HUES64 (cell line): ENCODE results near the gene ELMO1.

Experiments
- H3K27ac ChIP-seq: 2 replicates; pipeline ENCODE4 v1.7.0; 2013; ENCODE audit warnings: low read depth, low read length, inconsistent platforms
- H3K27me3 ChIP-seq: 2 replicates; pipeline ENCODE4 v1.6.1; 2013; ENCODE audit warnings: mild to moderate bottlenecking, low read length; ENCODE audit not compliant: insufficient read depth
- H3K36me3 ChIP-seq: 2 replicates; pipeline ENCODE4 v1.6.1; 2013; ENCODE audit warnings: mild to moderate bottlenecking, low read length; ENCODE audit not compliant: insufficient read depth
- H3K4me1 ChIP-seq: 2 replicates; pipeline ENCODE4 v1.6.1; 2013; ENCODE audit warnings: mild to moderate bottlenecking, low read length, moderate library complexity; ENCODE audit not compliant: insufficient read depth
- H3K4me3 ChIP-seq: 2 replicates; pipeline ENCODE4 v1.5.1; 2013; ENCODE audit warnings: mild to moderate bottlenecking, low read length, moderate library complexity
- H3K9ac ChIP-seq: 2 replicates; pipeline ENCODE4 v1.6.1; 2013; ENCODE audit warnings: mild to moderate bottlenecking, low read depth, low read length
- H3K9me3 ChIP-seq: 2 replicates; pipeline ENCODE4 v1.6.1; 2013; ENCODE audit warnings: low read depth, low read length; ENCODE audit not compliant: insufficient read depth
- WGBS: fragments of 150-250, 120-280 bp; methylation state at CpG from one replicate; pipeline ENCODE4 v1.1.7; 2013; ENCODE audit warnings: missing lambda C conversion rate; 5-methylcytosine and 5-hydroxymethylcytosine counted together

ELMO1 gene

GRCh38 chr7:37116093-37116701, 332.5 kb downstream of the ELMO1 start:
- Histone ChIP-seq H3K36me3 (no peaks in the 10 kb centered on the region), H3K9ac (no peak overlapping the region)
- 94% methylated on average over 1 of the region's 1 CpG for WGBS

GRCh38 chr7:37113661-37114355, 334.9 kb downstream of the ELMO1 start:
- Histone ChIP-seq H3K9me3 (no peaks in the 10 kb centered on the region), H3K4me1 (peaks cover 19% of the 10 kb centered on the region), H3K36me3 (no peaks in the 10 kb centered on the region), H3K4me3 (no peak overlapping the region), H3K27ac (no peak overlapping the region), H3K27me3 (no peaks in the 10 kb centered on the region), H3K9ac (no peak overlapping the region)
- 88% methylated on average over 6 of the region's 6 CpGs for WGBS

More at GRCh38 chr7:37116093-37116701, 332.5 kb downstream of the ELMO1 start:
- H3K4me3 ChIP-seq = no peak overlapping the region
- H3K27ac ChIP-seq = no peak overlapping the region
- H3K27me3 ChIP-seq = no peaks in the 10 kb centered on the region
- H3K9me3 ChIP-seq = peaks cover 3% of the 10 kb centered on the region; the same call in 1 of the 2 replicates
- peaks cover 19% of the 10 kb centered on the region for H3K4me1 ChIP-seq

DNA sequence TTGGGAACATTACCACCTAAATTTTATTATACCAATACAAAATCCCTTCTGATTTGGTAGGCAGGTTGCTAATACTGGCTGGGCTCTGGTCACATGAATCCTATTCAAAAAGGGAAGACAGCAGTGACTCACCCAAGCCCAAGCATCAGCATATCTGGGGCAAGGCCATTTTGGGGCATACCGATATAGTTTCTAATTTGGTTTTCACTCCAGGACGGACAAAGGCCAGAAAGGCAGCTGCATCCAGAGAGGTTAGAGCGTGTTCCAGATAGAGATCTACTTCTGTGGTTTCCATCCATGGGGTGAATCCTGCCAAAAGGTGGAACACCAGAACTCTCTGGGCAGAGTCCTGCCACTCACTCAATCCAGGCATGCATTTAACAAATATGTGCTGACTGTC, 335.8 kb downstream of the ELMO1 start:
- H3K9me3 ChIP-seq = no peaks in the 10 kb centered on the region
- peaks cover 19% of the 10 kb centered on the region for H3K4me1 ChIP-seq
- no peak overlapping the region for H3K27ac ChIP-seq
- no peak overlapping the region for H3K4me3 ChIP-seq
- 93% methylated on average over 3 of the region's 3 CpGs for WGBS
- H3K9ac ChIP-seq = no peak overlapping the region
- H3K27me3 ChIP-seq = no peaks in the 10 kb centered on the region
- H3K36me3 ChIP-seq = no peaks in the 10 kb centered on the region

- H3K27me3 ChIP-seq = no peaks in the 10 kb centered on the region
- no peaks in the 10 kb centered on the region for H3K36me3 ChIP-seq
- H3K4me3 ChIP-seq = no peak overlapping the region
- no peak overlapping the region for H3K9ac ChIP-seq
- H3K27ac ChIP-seq = no peak overlapping the region
- H3K4me1 ChIP-seq = peaks cover 12% of the 10 kb centered on the region
- H3K9me3 ChIP-seq = no peaks in the 10 kb centered on the region
- WGBS = 98% methylated on average over 1 of the region's 2 CpGs
These were observed 336.4 kb downstream of the ELMO1 start for GRCh38 chr7:37112218-37112617.

DNA sequence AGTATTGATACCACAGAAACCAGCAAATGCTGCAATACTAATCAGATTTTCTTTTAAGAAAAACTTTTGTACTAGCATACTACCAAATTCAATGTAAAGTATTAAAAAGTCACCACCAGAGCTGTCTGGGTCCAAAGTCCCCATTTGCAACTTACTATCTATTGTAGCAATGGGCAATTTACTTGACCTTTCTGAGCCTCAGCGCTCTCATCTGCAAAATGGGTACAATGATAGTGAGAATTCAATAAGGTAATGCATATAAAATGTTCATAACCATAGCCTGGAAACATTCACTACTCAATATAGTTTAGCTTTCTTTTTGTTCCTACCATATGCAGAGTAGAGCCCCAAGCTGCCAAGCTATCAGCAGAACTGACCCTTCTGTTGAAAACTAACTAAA, 337.2 kb downstream of the ELMO1 start:
- H3K27ac ChIP-seq = no peak overlapping the region
- no peaks in the 10 kb centered on the region for H3K9me3 ChIP-seq
- peaks cover 6% of the 10 kb centered on the region; the same call in 1 of the 2 replicates for H3K4me1 ChIP-seq
- no peaks in the 10 kb centered on the region for H3K36me3 ChIP-seq
- no peak overlapping the region for H3K4me3 ChIP-seq
- WGBS = 100% methylated on average over 1 of the region's 1 CpG
- H3K9ac ChIP-seq = no peak overlapping the region
- no peaks in the 10 kb centered on the region for H3K27me3 ChIP-seq

GRCh38 chr7:37110660-37111424, 337.8 kb downstream of the ELMO1 start:
- H3K9me3 ChIP-seq = no peaks in the 10 kb centered on the region
- H3K4me1 ChIP-seq = no peaks in the 10 kb centered on the region
- H3K9ac ChIP-seq = no peak overlapping the region
- no peak overlapping the region for H3K27ac ChIP-seq
- WGBS = 88% methylated on average over 4 of the region's 5 CpGs
- H3K27me3 ChIP-seq = no peaks in the 10 kb centered on the region
- H3K4me3 ChIP-seq = no peak overlapping the region
- H3K36me3 ChIP-seq = no peaks in the 10 kb centered on the region

GRCh38 chr7:37109843-37110242, 338.8 kb downstream of the ELMO1 start:
- no peaks in the 10 kb centered on the region for H3K27me3 ChIP-seq
- no peaks in the 10 kb centered on the region for H3K36me3 ChIP-seq
- H3K27ac ChIP-seq = no peak overlapping the region
- WGBS = 92% methylated on average over 5 of the region's 5 CpGs
- H3K4me1 ChIP-seq = 0 out of 2 replicates have a peak, but pooled peaks cover 3% of the 10 kb centered on the region
- no peaks in the 10 kb centered on the region for H3K9me3 ChIP-seq
- H3K4me3 ChIP-seq = no peak overlapping the region
- H3K9ac ChIP-seq = no peak overlapping the region

DNA sequence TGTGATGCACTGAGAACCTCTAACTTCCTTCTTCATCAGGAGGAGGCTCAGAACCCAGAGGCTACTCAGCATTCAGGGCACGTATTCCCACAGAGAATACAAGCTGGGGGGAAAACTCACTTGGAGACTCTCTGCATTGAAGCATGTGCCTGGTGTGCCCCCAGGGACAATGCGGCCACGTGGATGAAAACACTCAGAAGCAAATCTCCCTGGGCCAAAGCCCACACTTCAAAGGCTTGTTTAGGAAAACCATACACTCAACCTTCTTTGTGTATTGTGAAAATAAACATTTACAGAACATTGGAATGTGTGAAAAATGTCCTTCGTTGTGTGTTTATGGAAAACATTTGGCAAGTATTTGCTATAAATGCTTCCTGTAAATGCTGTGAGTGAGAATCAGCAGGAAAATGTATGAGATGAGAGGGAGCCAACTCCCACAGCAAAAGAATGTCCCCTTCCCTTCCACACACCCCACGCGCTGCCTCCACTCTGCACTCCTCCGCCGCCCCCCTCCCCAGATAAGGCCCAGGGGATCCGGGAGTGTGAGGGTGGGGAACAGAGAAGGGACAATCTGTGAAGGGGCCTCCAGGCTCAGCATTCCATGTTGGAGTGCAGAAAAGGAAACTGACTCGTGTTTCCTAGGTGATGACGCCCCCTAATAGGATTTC, 339.5 kb downstream of the ELMO1 start:
- no peaks in the 10 kb centered on the region for H3K36me3 ChIP-seq
- no peak overlapping the region for H3K4me3 ChIP-seq
- no peaks in the 10 kb centered on the region for H3K9me3 ChIP-seq
- H3K27ac ChIP-seq = no peak overlapping the region
- no peaks in the 10 kb centered on the region for H3K27me3 ChIP-seq
- 78% methylated on average over 9 of the region's 11 CpGs for WGBS
- H3K9ac ChIP-seq = no peak overlapping the region
- H3K4me1 ChIP-seq = 0 out of 2 replicates have a peak, but pooled peaks cover 3% of the 10 kb centered on the region

- Histone ChIP-seq H3K27ac (no peak overlapping the region), H3K9me3 (no peaks in the 10 kb centered on the region), H3K27me3 (no peaks in the 10 kb centered on the region), H3K36me3 (no peaks in the 10 kb centered on the region), H3K4me1 (0 out of 2 replicates have a peak, but pooled peaks cover 3% of the 10 kb centered on the region), H3K9ac (no peak overlapping the region), H3K4me3 (no peak overlapping the region)
- 92% methylated on average over 1 of the region's 1 CpG for WGBS
These were observed 340.0 kb downstream of the ELMO1 start for GRCh38 chr7:37108615-37109014.

DNA sequence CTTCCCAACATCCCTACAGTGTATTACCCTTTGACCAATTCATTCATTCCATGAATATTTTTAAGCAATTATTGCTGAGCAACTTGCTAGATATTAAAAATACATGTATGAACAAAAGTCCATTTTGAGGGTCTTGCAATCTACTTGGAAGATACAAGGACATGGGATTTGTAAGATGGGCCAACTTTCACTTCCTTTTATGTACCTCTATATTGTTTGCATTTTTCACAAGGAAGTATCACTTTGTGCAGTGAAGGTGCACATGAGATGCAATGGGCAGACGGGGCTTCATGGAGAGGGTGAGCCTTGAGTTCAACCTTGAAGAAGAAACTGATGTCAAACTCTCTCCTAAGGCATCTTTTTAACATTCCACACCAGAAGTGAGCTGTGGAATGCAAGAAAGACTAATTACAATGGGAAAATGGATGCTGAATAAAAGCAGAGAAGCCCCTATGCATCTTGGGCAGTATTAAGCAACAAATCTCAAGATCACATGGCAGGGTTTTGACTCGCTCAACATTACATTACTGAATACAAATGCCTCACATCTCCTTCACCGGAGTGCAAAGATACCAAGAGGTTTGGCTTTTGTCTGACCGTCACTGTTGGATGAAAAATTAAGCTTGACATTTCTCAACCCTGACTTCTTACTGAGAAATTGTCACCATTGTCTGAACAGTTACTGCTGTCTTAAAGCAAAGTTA, 341.5 kb downstream of the ELMO1 start:
- Histone ChIP-seq H3K9me3 (no peaks in the 10 kb centered on the region), H3K4me3 (no peak overlapping the region), H3K9ac (no peak overlapping the region), H3K36me3 (no peaks in the 10 kb centered on the region), H3K27ac (no peak overlapping the region), H3K4me1 (0 out of 2 replicates have a peak, but pooled peaks cover 3% of the 10 kb centered on the region), H3K27me3 (no peaks in the 10 kb centered on the region)
- 98% methylated on average over 4 of the region's 4 CpGs for WGBS
